GM21528 (cell line): ENCODE results near the gene ZPLD1.

ENCODE experiments used
- ATAC-seq: cut with Tn5 transposase; IDR thresholded peaks from one replicate; pipeline ENCODE4 v1.9.1; 2021; ENCODE audit warnings: mild to moderate bottlenecking, moderate library complexity; ENCODE audit not compliant: unreplicated experiment, low FRiP score

ZPLD1 gene

GRCh38 chr3:102434715-102435114, at the start of gene ZPLD1:
Gene ZPLD1 (plus strand): TSS chr3:102435015. CDS start chr3:102438488, 3,473 bp downstream.
- no peak for ATAC-seq

DNA sequence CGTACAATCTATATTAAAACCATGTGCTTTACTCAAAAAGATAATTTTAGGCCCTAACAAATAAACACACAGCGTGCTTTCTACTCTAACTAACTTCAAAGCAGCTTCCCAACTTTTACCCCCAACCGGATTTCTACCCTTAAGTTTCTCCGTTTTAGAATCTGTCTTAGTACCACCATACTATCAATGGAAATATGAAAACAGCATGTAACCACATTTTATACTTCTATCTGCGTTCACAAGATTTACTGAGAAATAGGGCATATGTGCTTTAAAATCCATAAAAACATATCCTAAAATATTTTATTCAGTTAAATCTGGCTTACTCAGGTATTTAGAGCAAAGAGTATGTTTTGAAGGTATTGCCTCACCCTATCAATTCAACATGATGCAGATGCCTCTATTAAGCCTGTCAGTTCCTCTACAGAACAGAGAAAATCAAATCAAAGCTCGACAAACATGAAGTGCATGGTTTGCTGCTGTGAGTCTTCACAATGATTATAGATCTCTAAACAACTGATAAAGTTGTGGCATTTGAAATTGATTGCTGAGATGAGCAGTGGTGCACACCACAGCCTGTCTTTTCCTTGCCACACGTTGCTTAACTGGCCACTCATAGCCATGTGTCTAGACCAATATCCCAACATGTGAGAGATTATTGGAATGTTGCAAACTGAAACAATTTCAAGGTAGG, 44.5 kb upstream of the ZPLD1 start:
- no peak for ATAC-seq

- ATAC-seq, result no peak
Measured at GRCh38 chr3:102390916-102391315, 43.9 kb upstream of the ZPLD1 start.

DNA sequence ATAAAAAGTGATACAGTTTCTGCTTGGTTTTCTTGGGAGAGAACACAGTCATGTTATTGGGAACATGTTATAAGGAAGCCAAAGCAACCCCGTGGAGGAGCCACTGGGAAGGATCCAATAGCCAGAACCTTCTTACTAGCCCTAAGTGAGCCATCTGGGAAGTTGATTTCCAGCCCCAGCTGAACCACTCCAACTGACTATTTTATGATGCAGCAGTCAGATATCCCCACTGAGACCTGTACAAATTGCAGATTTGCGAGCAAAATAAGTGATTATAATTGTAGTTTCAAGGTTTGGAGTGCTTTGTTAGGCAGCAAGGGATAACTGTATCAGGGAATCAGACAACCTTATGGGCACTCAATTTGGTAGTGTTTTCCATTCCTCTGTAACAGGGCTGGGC, 43.3 kb upstream of the ZPLD1 start:
- ATAC-seq, result no peak

DNA sequence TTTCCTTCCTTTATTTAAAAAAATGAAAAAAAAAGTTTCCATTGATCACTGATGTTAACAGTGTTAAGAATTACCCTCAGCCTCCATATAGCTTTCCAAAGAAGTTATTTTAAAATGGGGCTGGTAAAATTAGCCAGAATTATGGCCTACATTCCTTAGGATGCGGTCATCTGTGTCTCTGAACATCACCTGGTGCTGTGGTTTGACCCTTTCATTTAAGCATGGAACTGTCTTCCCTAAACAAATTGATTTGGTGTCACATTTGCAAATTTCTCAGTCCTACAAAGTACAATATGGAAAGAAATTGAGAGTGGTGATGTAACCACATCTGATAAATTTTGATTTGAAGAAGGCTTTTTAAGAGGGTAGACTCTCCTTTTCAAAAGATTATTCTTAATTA, 40.3 kb upstream of the ZPLD1 start:
- no peak for ATAC-seq

DNA sequence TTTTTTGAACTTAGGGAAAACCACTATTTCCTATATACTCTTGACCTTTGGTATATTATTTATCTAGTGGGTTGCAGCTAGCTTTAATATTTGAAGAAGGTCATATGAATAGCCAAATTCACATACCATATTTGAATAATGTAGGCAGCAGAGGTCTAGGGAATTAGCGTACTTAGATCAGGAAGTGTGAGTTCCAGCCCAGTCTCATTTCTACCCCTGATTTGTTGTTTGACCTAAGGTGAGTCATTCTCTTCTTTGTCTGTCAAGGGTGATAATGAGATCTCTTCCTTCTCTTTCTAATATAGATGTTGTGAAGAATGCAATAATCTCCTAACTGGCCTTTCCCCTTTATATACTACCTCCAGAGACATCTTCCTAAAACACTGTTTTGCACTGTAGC, 36.6 kb upstream of the ZPLD1 start:
- no peak for ATAC-seq

GRCh38 chr3:102398666-102399065, 36.1 kb upstream of the ZPLD1 start:
- ATAC-seq, result no peak

DNA sequence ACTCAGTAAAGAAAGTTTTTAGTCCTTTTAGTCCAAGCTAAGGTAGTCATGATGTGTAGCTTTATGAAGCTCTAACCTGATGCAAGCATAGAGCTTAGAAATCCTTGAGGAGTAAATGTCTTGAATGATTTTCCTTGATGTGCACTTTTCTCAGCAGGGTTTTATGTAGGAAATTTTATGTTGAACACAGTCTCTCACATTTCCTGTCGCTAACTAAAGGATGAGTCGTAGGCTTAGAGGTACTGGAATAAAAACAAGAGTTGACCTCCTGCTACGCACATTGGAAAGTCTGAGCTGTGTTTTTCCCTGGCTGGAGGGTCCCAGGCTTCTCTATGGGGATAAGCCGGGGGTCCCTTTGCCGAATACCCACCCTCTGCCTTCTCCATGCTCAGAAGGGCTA, 34.7 kb upstream of the ZPLD1 start:
- no peak for ATAC-seq

GRCh38 chr3:102400766-102401165, 34.0 kb upstream of the ZPLD1 start:
- no peak for ATAC-seq

DNA sequence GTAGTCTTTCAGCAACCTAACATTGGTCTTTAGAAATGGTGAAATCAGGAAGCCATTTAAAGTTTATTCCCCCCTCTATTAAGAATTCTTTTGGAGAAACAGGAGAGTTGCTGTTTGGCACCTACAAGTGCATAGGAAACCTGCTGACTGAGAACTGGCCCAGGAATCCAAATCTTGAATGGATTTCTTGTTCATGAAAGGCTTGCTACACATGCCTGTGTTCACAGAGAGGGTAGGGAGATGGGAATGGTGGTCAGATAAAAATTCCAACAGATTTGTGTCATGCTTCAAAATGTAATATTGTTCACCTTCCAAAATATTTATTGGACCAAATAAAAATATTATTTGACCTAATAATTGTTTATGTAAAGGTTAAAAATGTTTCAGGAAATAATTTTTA, 24.2 kb upstream of the ZPLD1 start:
- no peak for ATAC-seq

GRCh38 chr3:102415553-102415952, 19.3 kb upstream of the ZPLD1 start:
- ATAC-seq, result no peak

- no peak for ATAC-seq
Measured at GRCh38 chr3:102419786-102420185, 15.0 kb upstream of the ZPLD1 start.

DNA sequence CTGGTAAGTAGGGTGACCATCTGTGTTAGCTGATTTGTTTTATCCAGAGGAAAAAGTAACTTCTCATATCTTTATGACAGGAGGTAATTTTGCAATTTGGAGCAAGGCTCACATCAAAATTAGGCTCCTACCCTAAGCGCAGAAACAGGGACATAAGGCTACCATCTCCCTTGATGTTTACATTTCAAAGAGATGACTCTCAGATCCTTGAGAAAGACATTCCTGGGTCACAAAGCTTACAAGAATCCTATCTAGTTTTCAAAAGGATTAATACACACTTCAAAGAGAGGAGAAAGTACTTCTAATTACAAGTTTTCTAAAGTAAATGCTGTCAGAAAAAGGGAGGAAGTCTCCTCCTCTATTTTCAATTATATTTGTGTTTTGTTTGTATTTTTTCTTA, 7.0 kb downstream of the ZPLD1 start:
- ATAC-seq, result no peak

- ATAC-seq, result no peak
Measured at GRCh38 chr3:102443021-102443420, 8.2 kb downstream of the ZPLD1 start.

- ATAC-seq, result no peak
Measured at GRCh38 chr3:102444101-102444500, 9.3 kb downstream of the ZPLD1 start.

DNA sequence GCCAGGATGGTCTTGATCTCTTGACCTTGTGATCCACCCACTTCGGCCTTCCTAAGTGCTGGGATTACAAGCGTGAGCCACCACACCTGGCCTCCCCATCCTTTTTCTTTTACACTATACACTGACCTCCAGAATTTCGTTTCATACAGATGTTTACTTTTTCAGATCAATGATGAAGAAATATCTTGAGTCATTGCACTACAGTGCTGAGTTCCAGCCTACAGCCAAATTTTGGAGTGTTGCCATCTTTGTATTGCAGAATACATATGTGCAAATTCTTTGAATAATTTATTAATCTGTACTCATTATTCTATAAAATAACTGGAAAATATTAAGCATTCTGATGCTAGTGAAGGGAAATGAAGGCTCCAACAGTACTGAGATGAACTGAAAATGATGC, 12.5 kb downstream of the ZPLD1 start:
- ATAC-seq, result no peak

DNA sequence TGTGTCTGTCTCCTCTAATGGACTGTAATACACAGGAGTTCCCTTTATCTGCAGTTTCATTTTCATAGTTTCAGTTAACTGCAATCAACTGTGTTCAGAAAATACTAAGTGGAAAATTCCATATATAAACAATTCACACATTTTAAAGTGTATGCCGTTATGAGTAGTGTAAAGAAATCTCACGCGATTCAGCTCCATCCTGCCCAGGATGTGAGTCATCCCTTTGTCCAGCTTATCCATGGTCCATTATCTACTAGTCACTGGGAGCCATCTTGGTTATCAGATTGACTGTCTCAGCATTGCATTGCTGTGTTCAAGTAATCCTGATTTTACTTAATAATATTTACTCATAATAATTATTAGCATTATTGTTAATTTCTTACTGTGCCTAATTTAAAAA, 14.5 kb downstream of the ZPLD1 start:
- ATAC-seq, result no peak

- ATAC-seq, result no peak
Measured at GRCh38 chr3:102449930-102450329, 15.1 kb downstream of the ZPLD1 start.

DNA sequence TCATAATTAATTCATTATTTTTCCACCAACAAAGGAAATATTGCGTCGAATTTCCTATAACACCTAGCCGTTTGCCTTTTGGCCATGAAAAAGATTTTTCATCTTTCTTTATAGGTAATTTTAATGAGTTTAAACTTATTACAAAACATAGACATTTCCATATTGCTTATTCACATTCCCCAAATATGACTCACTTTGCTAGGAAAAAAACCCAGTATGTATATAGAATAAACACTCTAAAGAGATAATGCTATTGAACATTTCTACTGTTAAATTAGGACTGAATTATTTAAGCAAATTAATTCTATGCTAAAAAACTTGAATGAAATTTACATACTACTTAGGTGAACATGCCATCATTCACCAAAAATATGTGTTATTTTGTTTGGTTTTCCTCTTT, 16.2 kb downstream of the ZPLD1 start:
- no peak for ATAC-seq

DNA sequence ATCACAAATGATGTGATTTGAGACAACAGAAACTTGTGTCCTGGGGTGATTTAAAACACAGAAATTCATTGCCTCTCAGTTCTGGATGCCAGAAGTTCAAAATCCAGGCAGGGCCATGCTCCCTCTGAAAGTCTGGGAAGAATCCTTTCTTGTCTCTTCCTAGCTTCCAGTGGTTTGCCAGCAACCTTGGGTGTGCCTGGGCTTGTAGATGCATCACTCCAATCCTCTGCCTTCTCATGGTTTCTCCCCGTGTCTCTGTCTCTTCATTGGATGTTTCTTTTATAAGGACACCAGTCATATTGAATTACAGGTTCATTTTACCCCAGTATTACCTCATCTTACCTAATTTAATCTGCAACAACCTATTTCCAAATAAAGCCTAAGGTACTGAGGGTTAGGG, 16.7 kb downstream of the ZPLD1 start:
- ATAC-seq, result no peak

GRCh38 chr3:102454181-102454580, 19.4 kb downstream of the ZPLD1 start:
- ATAC-seq, result no peak

DNA sequence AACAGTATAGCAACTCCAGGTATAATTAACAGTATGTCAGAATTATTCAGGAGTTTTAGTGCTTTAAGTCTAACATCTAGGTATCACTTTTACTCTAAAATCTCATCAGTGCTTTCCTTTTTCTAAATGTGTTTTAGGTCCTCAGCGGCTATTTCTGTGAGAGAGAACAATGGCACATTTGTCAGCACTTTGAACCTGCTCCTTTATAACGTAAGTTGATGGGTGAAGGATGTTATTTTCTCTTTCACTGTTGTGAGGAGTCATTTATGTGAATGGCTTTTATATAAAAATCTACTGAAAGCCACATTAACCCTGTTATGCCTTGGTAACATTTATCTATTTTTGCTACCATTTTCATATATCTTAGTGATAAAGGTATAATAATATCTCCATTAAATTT, 22.8 kb downstream of the ZPLD1 start:
- no peak for ATAC-seq

- no peak for ATAC-seq
Measured at GRCh38 chr3:102460579-102460978, 25.8 kb downstream of the ZPLD1 start.
